GM23338 (cell line): ENCODE results near the gene ETNK1. TPM values are rescaled to one million over a fixed set of nuclear protein-coding genes. Genes with fewer than 3 reads are reported as not detected.

Experiments
- ATAC-seq: fragments of 200-7000 bp; cut with Tn5 transposase; 3 replicates; pipeline ENCODE4 v1.9.1; 2020
- DNase-seq: peaks from one replicate; pipeline ENCODE4 v3.0.0-alpha.2; 2015; ENCODE audit warnings: low spot score
- H2AFZ ChIP-seq: fragments of 200-600 bp; sonication (generic); 2 replicates; pipeline ENCODE4 v1.8.0; 2016; ENCODE audit warnings: antibody characterized with exemption, mild to moderate bottlenecking, moderate library complexity
- H3F3A ChIP-seq: fragments of 200-600 bp; sonication (generic); replicated peaks from 2 replicates; pipeline ENCODE4 v1.8.0; 2017; ENCODE audit warnings: antibody characterized with exemption, mixed run types, low read depth
- H3K27ac ChIP-seq: fragments of 200-600 bp; sonication (generic); 2 replicates; pipeline ENCODE4 v1.6.1; 2016; ENCODE audit warnings: low read depth
- H3K27me3 ChIP-seq: fragments of 200-600 bp; sonication (generic); 2 replicates; pipeline ENCODE4 v1.8.0; 2016; ENCODE audit warnings: mild to moderate bottlenecking, mixed run types, moderate library complexity; ENCODE audit not compliant: insufficient read depth
- H3K36me3 ChIP-seq: fragments of 200-600 bp; sonication (generic); 2 replicates; pipeline ENCODE4 v1.8.0; 2016; ENCODE audit warnings: mild to moderate bottlenecking; ENCODE audit not compliant: insufficient read depth
- H3K4me1 ChIP-seq: fragments of 200-600 bp; sonication (generic); 2 replicates; pipeline ENCODE4 v1.8.0; 2016; ENCODE audit warnings: mild to moderate bottlenecking, moderate library complexity; ENCODE audit not compliant: insufficient read depth
- H3K4me2 ChIP-seq: fragments of 200-600 bp; sonication (generic); 2 replicates; pipeline ENCODE4 v1.7.1; 2017; ENCODE audit warnings: mixed run types
- H3K4me3 ChIP-seq: fragments of 200-600 bp; sonication (generic); 2 replicates; pipeline ENCODE4 v1.6.1; 2016; ENCODE audit warnings: mixed run types
- H3K79me2 ChIP-seq: fragments of 200-600 bp; sonication (generic); replicated peaks from 2 replicates; pipeline ENCODE4 v1.8.0; 2017; ENCODE audit warnings: mild to moderate bottlenecking; ENCODE audit not compliant: insufficient read depth
- H3K9me2 ChIP-seq: fragments of 200-600 bp; sonication (generic); 2 replicates; pipeline ENCODE4 v1.8.0; 2017; ENCODE audit not compliant: insufficient read depth
- H4K20me1 ChIP-seq: fragments of 200-600 bp; sonication (generic); replicated peaks from 2 replicates; pipeline ENCODE4 v1.8.0; 2017; ENCODE audit warnings: mild to moderate bottlenecking; ENCODE audit not compliant: insufficient read depth
- H3K27ac Mint-ChIP-seq: 2 replicates; pipeline ENCODE4 v1.8.0; 2020; ENCODE audit warnings: inconsistent platforms, mild to moderate bottlenecking, moderate library complexity, mixed read lengths
- H3K27me3 Mint-ChIP-seq: 3 replicates; pipeline ENCODE4 v1.8.0; 2022; ENCODE audit warnings: low read depth, mild to moderate bottlenecking, moderate library complexity, mixed read lengths, inconsistent platforms; ENCODE audit not compliant: insufficient read depth, poor library complexity
- H3K36me3 Mint-ChIP-seq: 3 replicates; pipeline ENCODE4 v1.8.0; 2021; ENCODE audit warnings: low read depth, mild to moderate bottlenecking, inconsistent platforms, moderate library complexity, mixed read lengths
- H3K4me1 Mint-ChIP-seq: 3 replicates; pipeline ENCODE4 v1.8.0; 2020; ENCODE audit warnings: mild to moderate bottlenecking, inconsistent platforms, mixed read lengths
- H3K4me3 Mint-ChIP-seq: 3 replicates; pipeline ENCODE4 v1.8.0; 2021; ENCODE audit warnings: moderate library complexity, mild to moderate bottlenecking, inconsistent platforms, mixed read lengths
- H3K9me3 Mint-ChIP-seq: 3 replicates; pipeline ENCODE4 v1.8.0; 2020; ENCODE audit warnings: moderate library complexity, mild to moderate bottlenecking, inconsistent platforms, mixed read lengths
- CREB1 ChIP-seq: fragments of 250-450 bp; sonication (Bioruptor Pico); IDR thresholded peaks from 2 replicates; pipeline ENCODE4 v1.5.0; 2020; ENCODE audit warnings: low read depth, mild to moderate bottlenecking, moderate library complexity
- CTCF ChIP-seq, 2 experiments: fragments of 200-600 bp in 1 of 2; sonication (generic) in 1 of 2; conservative IDR thresholded peaks; 2 replicates each; pipeline versions ENCODE4 v1.5.1 to v1.6.1; 2016 to 2017; ENCODE audit warnings: antibody characterized with exemption in 2 of 2, low read depth in 2 of 2, mild to moderate bottlenecking in 2 of 2, moderate library complexity in 1 of 2
- ETS1 ChIP-seq: IDR thresholded peaks from 2 replicates; pipeline ENCODE4 v1.6.1; 2016; ENCODE audit warnings: antibody characterized with exemption
- EZH2 ChIP-seq: fragments of 200-600 bp; sonication (generic); IDR thresholded peaks from one replicate; pipeline ENCODE4 v1.8.0; 2017; ENCODE audit warnings: antibody characterized with exemption, mild to moderate bottlenecking, low read depth; ENCODE audit not compliant: unreplicated experiment
- EZH2phosphoT487 ChIP-seq: fragments of 200-600 bp; sonication (generic); IDR thresholded peaks from one replicate; pipeline ENCODE4 v1.8.1; 2018; ENCODE audit warnings: antibody characterized with exemption; ENCODE audit not compliant: unreplicated experiment
- JUNB ChIP-seq: IDR thresholded peaks from one replicate; pipeline ENCODE4 v1.6.1; 2016; ENCODE audit warnings: antibody characterized with exemption; ENCODE audit not compliant: unreplicated experiment
- NANOG ChIP-seq: IDR thresholded peaks from 2 replicates; pipeline ENCODE4 v1.6.1; 2016; ENCODE audit warnings: antibody characterized with exemption, borderline replicate concordance
- POLR2AphosphoS5 ChIP-seq: IDR thresholded peaks from 2 replicates; pipeline ENCODE4 v1.6.1; 2016; ENCODE audit warnings: antibody characterized with exemption, low read depth
- REST ChIP-seq: IDR thresholded peaks from one replicate; pipeline ENCODE4 v1.6.1; 2018; ENCODE audit warnings: antibody characterized with exemption; ENCODE audit not compliant: unreplicated experiment
- STAT1 ChIP-seq: IDR thresholded peaks from one replicate; pipeline ENCODE4 v1.6.1; 2016; ENCODE audit warnings: antibody characterized with exemption; ENCODE audit not compliant: unreplicated experiment
- ZNF114 ChIP-seq: fragments of 250-450 bp; sonication (Bioruptor Pico); IDR thresholded peaks from 2 replicates; pipeline ENCODE4 v1.5.0; 2020; ENCODE audit warnings: mild to moderate bottlenecking, moderate library complexity
- ZNF331 ChIP-seq: fragments of 250-450 bp; sonication (Bioruptor Pico); IDR thresholded peaks from 2 replicates; pipeline ENCODE4 v1.5.0; 2020; ENCODE audit warnings: low read depth, mild to moderate bottlenecking, moderate library complexity
- ZNF462 ChIP-seq: fragments of 250-450 bp; sonication (Bioruptor Pico); IDR thresholded peaks from 2 replicates; pipeline ENCODE4 v1.5.0; 2020; ENCODE audit warnings: mild to moderate bottlenecking, moderate library complexity
- polyA plus RNA-seq: library from polyadenylated mRNA; unstranded; fragments of >200 nt; fragmentation: Nextera tagmentation; extraction: Ambion mirVana; gene quantifications from 2 replicates; pipeline ENCODE4 v1.2.1, GENCODE V29; 2016
- total RNA-seq: library from RNA; depleted of rRNA; stranded (reverse); fragments of >200 nt; shearing (Covaris generic); gene quantifications from 2 replicates; pipeline ENCODE4 v1.2.3, GENCODE V29; 2014

The ETNK1 gene
- total and polyA plus RNA-seq, 2 experiments from 2014 or later, result 41.9 to 101 TPM

DNA sequence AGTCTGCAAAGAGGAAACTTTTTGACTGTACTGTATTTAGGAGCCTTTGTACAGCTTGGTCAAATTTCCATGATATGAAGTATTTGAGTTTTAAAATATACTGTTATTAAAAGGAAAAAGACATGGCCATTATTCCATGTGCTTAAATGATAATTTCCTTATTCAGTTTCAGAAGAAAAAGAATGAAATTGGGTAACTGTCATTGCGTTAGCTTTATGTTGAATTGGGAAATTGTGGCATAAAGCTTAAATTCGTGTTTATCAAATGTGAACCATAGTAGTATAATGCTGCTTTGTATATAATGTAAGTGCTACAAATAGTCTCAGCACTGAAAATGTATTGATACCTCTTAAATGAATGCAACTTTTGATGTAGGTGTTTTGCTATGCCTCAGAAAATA, 64.9 kb downstream of the ETNK1 start (continued):
- TF ChIP-seq ZNF462 (CRISPR knock-in tag) (no peak), CREB1 (CRISPR knock-in tag) (no peak), EZH2phosphoT487 (no peak), ZNF331 (CRISPR knock-in tag) (no peak), STAT1 (no peak), EZH2 (no peak)

- Mint-ChIP-seq H3K9me3 (peaks cover 39% of the 10 kb centered on the region), H3K27ac (no peak overlapping the region), H3K4me3 (no peak overlapping the region), H3K36me3 (peaks cover 55% of the 10 kb centered on the region), H3K27me3 (peaks cover 3% of the 10 kb centered on the region), H3K4me1 (no peaks in the 10 kb centered on the region)
- H3K36me3 ChIP-seq, result no peaks in the 10 kb centered on the region
- ATAC-seq (no peak), DNase-seq (no peak)
- no peaks in the 10 kb centered on the region for H3K4me1 ChIP-seq
- H4K20me1 ChIP-seq, result no peaks in the 10 kb centered on the region
- H3K9me2 ChIP-seq, result no peaks in the 10 kb centered on the region
- H2AFZ ChIP-seq, result no peak overlapping the region
- no peak overlapping the region for H3K4me3 ChIP-seq
- no peak overlapping the region for H3K4me2 ChIP-seq
- no peaks in the 10 kb centered on the region for H3K27me3 ChIP-seq
- H3K27ac ChIP-seq, result no peak overlapping the region
- H3K79me2 ChIP-seq, result no peaks in the 10 kb centered on the region
- no peaks in the 10 kb centered on the region for H3F3A ChIP-seq
- TF ChIP-seq CREB1 (CRISPR knock-in tag), result no peak
- no peak for TF ChIP-seq REST
- TF ChIP-seq CTCF (conservative IDR thresholded peaks at IDR 0.05; ENCODE audit: low read depth in 2 of 2), result no peak
- no peak for TF ChIP-seq ZNF331 (CRISPR knock-in tag)
- no peak for TF ChIP-seq STAT1
- no peak for TF ChIP-seq POLR2AphosphoS5
- no peak for TF ChIP-seq ETS1
- no peak for TF ChIP-seq EZH2
- no peak for TF ChIP-seq JUNB
- TF ChIP-seq ZNF114 (CRISPR knock-in tag), result no peak
- no peak for TF ChIP-seq NANOG
- TF ChIP-seq EZH2phosphoT487, result no peak
These were observed 66.3 kb downstream of the ETNK1 start for GRCh38 chr12:22691319-22691718.
